Common myeloid progenitor, CD34-positive (primary cell): ENCODE measurements around the gene SULF2. TPM values are rescaled to one million over a fixed set of nuclear protein-coding genes. Genes with fewer than 3 reads are reported as not detected.
"Not testable (repeated sequence)": the region's sequence is repeated elsewhere in the genome, so short reads cannot be mapped to it uniquely, and the experiment has no call there.

Source experiments
- CTCF ChIA-PET: fragments of 350-600 bp; sonication (Branson Sonifier 250); formaldehyde crosslinking; loops from one replicate; lab custom pipeline; 2021; ENCODE audit warnings: antibody characterized with exemption; lab: Charles Lee
- POLR2A ChIA-PET: fragments of 350-600 bp; sonication (Branson Sonifier 250); formaldehyde crosslinking; loops from one replicate; lab custom pipeline; 2021; ENCODE audit warnings: antibody characterized with exemption; lab: Charles Lee
- DNase-seq, 3 donors: peaks; one replicate each; pipeline versions ENCODE4 v3.0.0 to v3.0.0-alpha.2; 2013
- H3K27ac ChIP-seq, 2 experiments: 1 replicate in 1 of 2; 2 replicates in 1 of 2; pipeline ENCODE4 v1.7.0; 2013; ENCODE audit warnings: inconsistent platforms in 2 of 2, low read length in 2 of 2, mild to moderate bottlenecking in 2 of 2, low read depth in 1 of 2, moderate library complexity in 1 of 2; ENCODE audit not compliant: severe bottlenecking in 2 of 2, insufficient read depth in 1 of 2, poor library complexity in 1 of 2
- H3K27me3 ChIP-seq, 5 experiments: replicated peaks in 2 of 5; 1 replicate in 3 of 5; 2 replicates in 2 of 5; pipeline versions ENCODE4 v1.6.1 to v1.7.0; 2013; ENCODE audit warnings: low read length in 4 of 5, mild to moderate bottlenecking in 2 of 5, moderate library complexity in 2 of 5, inconsistent platforms in 1 of 5; ENCODE audit not compliant: insufficient read depth in 5 of 5, control insufficient read depth in 4 of 5
- H3K36me3 ChIP-seq, 4 experiments: 1 replicate in 2 of 4; 2 replicates in 2 of 4; pipeline versions ENCODE4 v1.6.1 to v1.7.0; 2013; ENCODE audit warnings: low read length in 3 of 4, control low read depth in 1 of 4, mild to moderate bottlenecking in 1 of 4; ENCODE audit not compliant: control insufficient read depth in 4 of 4, insufficient read depth in 4 of 4
- H3K4me1 ChIP-seq, 4 experiments: 1 replicate in 3 of 4; 2 replicates in 1 of 4; pipeline versions ENCODE4 v1.6.1 to v1.7.1; 2013; ENCODE audit warnings: low read length in 3 of 4, mild to moderate bottlenecking in 3 of 4, control low read depth in 1 of 4, inconsistent platforms in 1 of 4, moderate library complexity in 1 of 4; ENCODE audit not compliant: control insufficient read depth in 4 of 4, insufficient read depth in 4 of 4; ENCODE audit errors: control extremely low read depth in 1 of 4
- H3K4me3 ChIP-seq, 7 experiments: 1 replicate in 4 of 7; 2 replicates in 3 of 7; pipeline versions ENCODE4 v1.5.1 to v1.7.0; 2013; ENCODE audit warnings: mild to moderate bottlenecking in 7 of 7, low read length in 6 of 7, moderate library complexity in 6 of 7, inconsistent platforms in 2 of 7, low read depth in 2 of 7, control low read depth in 1 of 7; ENCODE audit not compliant: insufficient read depth in 4 of 7, control insufficient read depth in 1 of 7; ENCODE audit errors: extremely low read depth in 1 of 7
- H3K9me3 ChIP-seq, 5 experiments: 1 replicate in 4 of 5; 2 replicates in 1 of 5; pipeline versions ENCODE4 v1.6.1 to v1.7.1; 2013; ENCODE audit warnings: low read length in 4 of 5, mild to moderate bottlenecking in 2 of 5, inconsistent platforms in 1 of 5, low read depth in 1 of 5, moderate library complexity in 1 of 5; ENCODE audit not compliant: control insufficient read depth in 4 of 5, insufficient read depth in 2 of 5; ENCODE audit errors: control extremely low read depth in 1 of 5
- WGBS: methylation state at CpG from one replicate; pipeline ENCODE4 v1.1.5; 2013; ENCODE audit not compliant: insufficient coverage; 5-methylcytosine and 5-hydroxymethylcytosine counted together
- polyA plus RNA-seq: library from polyadenylated mRNA; unstranded; fragments of 120-200 nt; gene quantifications from one replicate; pipeline ENCODE4 v1.2.1, GENCODE V29; 2013

The SULF2 gene
- 1.4 TPM for polyA plus RNA-seq

GRCh38 chr20:47785311-47785853 is at the start of gene SULF2:
TSS of gene SULF2 (minus strand) at chr20:47785481. CDS start at chr20:47757363, 28,118 bp downstream.
- peaks cover 4 to 23% (median 20%) of the 10 kb centered on the region in 4 experiments for H3K4me1 ChIP-seq
- H3K27ac ChIP-seq, result no peak within 1 kb of the TSS
- under 1% methylated on average over 50 of the region's 82 CpGs for WGBS
- CTCF ChIA-PET, result interaction anchor here (1.8 kb wide), 1 partner anchor 835 kb away, joined by 6 read pairs; no protein-coding TSS in a partner anchor
- POLR2A ChIA-PET, result no interaction called here
- peak within 1 kb of the TSS in 6 of 7 experiments; percentile 37 to 75 (median 55) for H3K4me3 ChIP-seq
- H3K36me3 ChIP-seq, result no peaks in the 10 kb centered on the region
- H3K9me3 ChIP-seq, result no peaks in the 10 kb centered on the region
- peak in 1 of 3 donors; percentile 34 for DNase-seq
- peaks cover 7 to 84% (median 31%) of the 10 kb centered on the region in 5 experiments for H3K27me3 ChIP-seq

GRCh38 chr20:47831675-47832074 is 46.4 kb upstream of the SULF2 start:
- POLR2A ChIA-PET, CTCF ChIA-PET, H3K4me1 ChIP-seq, DNase-seq, H3K4me3 ChIP-seq, H3K27ac ChIP-seq, H3K9me3 ChIP-seq, H3K27me3 ChIP-seq, H3K36me3 ChIP-seq: not testable (repeated sequence)
- no CpG with 5 or more reads among the region's 7 CpGs for WGBS

- CTCF ChIA-PET, H3K4me3 ChIP-seq, H3K27me3 ChIP-seq, H3K27ac ChIP-seq, H3K4me1 ChIP-seq, DNase-seq, H3K9me3 ChIP-seq, POLR2A ChIA-PET, H3K36me3 ChIP-seq: not testable (repeated sequence)
- 97% methylated on average over 5 of the region's 8 CpGs for WGBS
Observed at GRCh38 chr20:47826716-47827115, 41.4 kb upstream of the SULF2 start.

- H3K36me3 ChIP-seq, H3K27ac ChIP-seq, H3K9me3 ChIP-seq, H3K4me1 ChIP-seq, H3K27me3 ChIP-seq, H3K4me3 ChIP-seq, POLR2A ChIA-PET, DNase-seq, CTCF ChIA-PET: not testable (repeated sequence)
- WGBS, result 70% methylated on average over 4 of the region's 18 CpGs
Observed at GRCh38 chr20:47826006-47826405, 40.7 kb upstream of the SULF2 start.

GRCh38 chr20:47825011-47825762 is 39.9 kb upstream of the SULF2 start:
- 98% methylated on average over 9 of the region's 12 CpGs for WGBS
- Histone ChIP-seq H3K27me3 (peaks cover 0 to 12% (median 4%) of the 10 kb centered on the region in 5 experiments), H3K4me3 (no peak overlapping the region), H3K27ac (no peak overlapping the region), H3K4me1 (no peaks in the 10 kb centered on the region), H3K36me3 (no peaks in the 10 kb centered on the region), H3K9me3 (no peaks in the 10 kb centered on the region)
- DNase-seq, result no peak
- CTCF ChIA-PET, result no interaction called here
- POLR2A ChIA-PET, result no interaction called here

- H3K4me3 ChIP-seq, H3K4me1 ChIP-seq, CTCF ChIA-PET, H3K27ac ChIP-seq, H3K9me3 ChIP-seq, DNase-seq, POLR2A ChIA-PET, H3K36me3 ChIP-seq: not testable (repeated sequence)
- H3K27me3 ChIP-seq, result peaks cover 0 to 24% (median 4%) of the 10 kb centered on the region in 5 experiments
- WGBS, result over 99% methylated on average over 9 of the region's 12 CpGs
Observed at GRCh38 chr20:47823941-47824340, 38.7 kb upstream of the SULF2 start.

- Histone ChIP-seq H3K36me3 (no peaks in the 10 kb centered on the region), H3K4me1 (no peaks in the 10 kb centered on the region), H3K27ac (no peak overlapping the region), H3K9me3 (no peaks in the 10 kb centered on the region), H3K27me3 (peaks cover 0 to 44% (median 4%) of the 10 kb centered on the region in 5 experiments), H3K4me3 (no peak overlapping the region)
- ChIA-PET CTCF (no interaction called here), POLR2A (no interaction called here)
- no peak for DNase-seq
- WGBS, result 82% methylated on average over 7 of the region's 13 CpGs
Observed at GRCh38 chr20:47821481-47822100, 36.3 kb upstream of the SULF2 start.
